Stimulated activated CD4-positive, alpha-beta T cell treated with anti-CD3 and anti-CD28 coated beads, Interleukin-2, amount 100 ng/mL, for 24 hours (primary cell): ENCODE results near the gene SRMS.

Experiments used
- DNase-seq, 2 donors: peaks; one replicate each; pipeline ENCODE4 v3.0.0-alpha.2; 2020

SRMS gene

GRCh38 chr20:63547725-63548480 lies at the start of gene SRMS:
TSS of gene SRMS (minus strand) at chr20:63547749. CDS start at chr20:63547463, 286 bp downstream.
- DNase-seq, result no peak

GRCh38 chr20:63596423-63596822 lies 48.9 kb upstream of the SRMS start:
- no peak for DNase-seq

- DNase-seq, result no peak
These were observed 48.0 kb upstream of the SRMS start for GRCh38 chr20:63595416-63596127.

- no peak for DNase-seq
These were observed 46.6 kb upstream of the SRMS start for GRCh38 chr20:63594043-63594561.

- no peak for DNase-seq
These were observed 45.1 kb upstream of the SRMS start for GRCh38 chr20:63592661-63593060.

- no peak for DNase-seq
These were observed 44.3 kb upstream of the SRMS start for GRCh38 chr20:63591786-63592355.

GRCh38 chr20:63591147-63591533 lies 43.6 kb upstream of the SRMS start:
- no peak for DNase-seq

GRCh38 chr20:63590218-63591146 lies 42.9 kb upstream of the SRMS start:
- DNase-seq, result no peak

GRCh38 chr20:63589261-63590217 lies 42.0 kb upstream of the SRMS start:
- no peak for DNase-seq

- DNase-seq, result no peak
These were observed 41.1 kb upstream of the SRMS start for GRCh38 chr20:63588641-63589041.

- DNase-seq, result no peak
These were observed 40.4 kb upstream of the SRMS start for GRCh38 chr20:63587776-63588591.

- DNase-seq, result no peak
These were observed 39.7 kb upstream of the SRMS start for GRCh38 chr20:63587256-63587655.

GRCh38 chr20:63586797-63587196 lies 39.2 kb upstream of the SRMS start:
- no peak for DNase-seq

GRCh38 chr20:63585616-63586565 lies 38.3 kb upstream of the SRMS start:
- no peak for DNase-seq

GRCh38 chr20:63582382-63583063 lies 35.0 kb upstream of the SRMS start:
- no peak for DNase-seq

- DNase-seq, result peak; percentile 68 to 72
These were observed 33.4 kb upstream of the SRMS start for GRCh38 chr20:63580796-63581461.

- no peak for DNase-seq
These were observed 31.6 kb upstream of the SRMS start for GRCh38 chr20:63579017-63579694.
